Lower leg skin (tissue), 3 donors: ENCODE results near the gene CSNK2A3.

Experiments
- POLR2A ChIP-seq, 2 donors: fragments of 450-650 bp; IDR thresholded peaks; one replicate each; pipeline ENCODE4 v1.6.1; 2016 to 2017; ENCODE audit warnings: antibody characterized with exemption in 2 of 2, mild to moderate bottlenecking in 1 of 2, moderate library complexity in 1 of 2
- TF ChIP-seq, protein P1 (sequence below), 3 donors: fragments of 450-650 bp; IDR thresholded peaks; one replicate each; pipeline ENCODE4 v1.5.1; 2016; ENCODE audit warnings: antibody characterized with exemption in 3 of 3, mild to moderate bottlenecking in 3 of 3, moderate library complexity in 2 of 3

- TF ChIP-seq, protein P1, sequence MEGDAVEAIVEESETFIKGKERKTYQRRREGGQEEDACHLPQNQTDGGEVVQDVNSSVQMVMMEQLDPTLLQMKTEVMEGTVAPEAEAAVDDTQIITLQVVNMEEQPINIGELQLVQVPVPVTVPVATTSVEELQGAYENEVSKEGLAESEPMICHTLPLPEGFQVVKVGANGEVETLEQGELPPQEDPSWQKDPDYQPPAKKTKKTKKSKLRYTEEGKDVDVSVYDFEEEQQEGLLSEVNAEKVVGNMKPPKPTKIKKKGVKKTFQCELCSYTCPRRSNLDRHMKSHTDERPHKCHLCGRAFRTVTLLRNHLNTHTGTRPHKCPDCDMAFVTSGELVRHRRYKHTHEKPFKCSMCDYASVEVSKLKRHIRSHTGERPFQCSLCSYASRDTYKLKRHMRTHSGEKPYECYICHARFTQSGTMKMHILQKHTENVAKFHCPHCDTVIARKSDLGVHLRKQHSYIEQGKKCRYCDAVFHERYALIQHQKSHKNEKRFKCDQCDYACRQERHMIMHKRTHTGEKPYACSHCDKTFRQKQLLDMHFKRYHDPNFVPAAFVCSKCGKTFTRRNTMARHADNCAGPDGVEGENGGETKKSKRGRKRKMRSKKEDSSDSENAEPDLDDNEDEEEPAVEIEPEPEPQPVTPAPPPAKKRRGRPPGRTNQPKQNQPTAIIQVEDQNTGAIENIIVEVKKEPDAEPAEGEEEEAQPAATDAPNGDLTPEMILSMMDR (IDR thresholded peaks at IDR 0.05): no peak
- no peak for TF ChIP-seq POLR2A (IDR thresholded peaks at IDR 0.05)
These were observed 43.1 kb downstream of the CSNK2A3 start for GRCh38 chr11:11309906-11310305.
